HG02642 (cell line): ENCODE data around the gene PTPN22.

ENCODE experiments used
- ATAC-seq: cut with Tn5 transposase; IDR thresholded peaks from one replicate; pipeline ENCODE4 v1.9.1; 2021; ENCODE audit warnings: mild to moderate bottlenecking; ENCODE audit not compliant: unreplicated experiment, poor library complexity

PTPN22 gene

GRCh38 chr1:113871597-113872113 lies at the start of gene PTPN22:
TSS of gene PTPN22 (minus strand) at chr1:113871712.
- ATAC-seq: peak; percentile 92

- no peak for ATAC-seq
These were observed 46.7 kb upstream of the PTPN22 start for GRCh38 chr1:113918243-113918642.

- no peak for ATAC-seq
These were observed 46.0 kb upstream of the PTPN22 start for GRCh38 chr1:113917400-113918082.

DNA sequence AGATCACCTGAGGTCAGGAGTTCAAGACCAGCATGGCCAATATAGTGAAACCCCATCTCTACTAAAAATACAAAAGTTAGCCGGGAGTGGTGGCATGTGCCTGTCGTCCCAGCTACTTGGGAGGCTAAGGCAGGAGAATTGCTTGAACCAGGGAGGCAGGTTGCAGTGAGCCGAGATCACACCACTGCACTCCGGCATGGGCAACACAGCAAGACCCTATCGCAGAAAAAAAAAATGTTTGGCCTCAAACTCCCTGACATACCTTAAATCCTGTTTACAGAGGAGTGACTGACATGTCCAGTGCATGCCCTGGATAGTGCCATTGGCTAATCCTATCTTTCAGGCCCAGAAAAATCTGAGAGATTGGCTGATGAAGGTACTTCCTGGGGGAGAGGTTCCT lies 45.5 kb upstream of the PTPN22 start:
- ATAC-seq: no peak

DNA sequence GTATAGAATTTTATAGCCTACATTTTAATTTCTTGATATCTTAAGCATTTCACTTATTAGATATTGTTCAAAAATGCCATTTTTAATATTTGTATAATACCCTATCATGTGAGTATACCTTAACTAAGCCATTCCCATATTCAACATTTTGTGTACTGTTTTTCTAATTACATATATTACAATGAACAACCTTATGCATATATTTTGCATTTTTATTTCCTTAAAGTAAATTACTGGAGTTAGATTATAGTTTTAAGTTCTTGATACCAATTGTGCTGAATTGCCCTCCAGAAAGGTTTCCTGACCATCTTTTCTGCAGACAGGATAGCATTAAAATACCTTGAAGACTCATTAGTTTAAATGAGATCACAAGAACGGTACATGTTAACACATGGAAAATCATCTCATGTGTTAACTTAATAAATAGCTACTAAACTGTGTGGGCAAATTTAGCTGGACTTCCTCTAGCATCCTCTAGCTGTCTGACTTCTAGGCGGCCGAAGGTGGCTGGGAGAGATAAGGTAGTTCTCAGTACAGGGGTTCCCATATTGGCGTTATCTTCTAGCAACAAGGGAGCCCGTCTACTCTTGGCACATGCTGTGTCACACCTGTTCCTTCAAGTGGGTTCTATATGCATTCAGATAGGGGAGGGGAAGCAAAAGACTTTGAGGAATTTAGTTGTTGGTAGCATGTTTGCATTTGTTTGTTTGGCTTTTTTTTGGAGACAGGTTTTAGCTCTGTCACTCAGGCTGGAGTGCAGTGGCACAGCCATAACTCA lies 42.6 kb upstream of the PTPN22 start:
- no peak for ATAC-seq

- no peak for ATAC-seq
These were observed 41.8 kb upstream of the PTPN22 start for GRCh38 chr1:113913312-113913668.

DNA sequence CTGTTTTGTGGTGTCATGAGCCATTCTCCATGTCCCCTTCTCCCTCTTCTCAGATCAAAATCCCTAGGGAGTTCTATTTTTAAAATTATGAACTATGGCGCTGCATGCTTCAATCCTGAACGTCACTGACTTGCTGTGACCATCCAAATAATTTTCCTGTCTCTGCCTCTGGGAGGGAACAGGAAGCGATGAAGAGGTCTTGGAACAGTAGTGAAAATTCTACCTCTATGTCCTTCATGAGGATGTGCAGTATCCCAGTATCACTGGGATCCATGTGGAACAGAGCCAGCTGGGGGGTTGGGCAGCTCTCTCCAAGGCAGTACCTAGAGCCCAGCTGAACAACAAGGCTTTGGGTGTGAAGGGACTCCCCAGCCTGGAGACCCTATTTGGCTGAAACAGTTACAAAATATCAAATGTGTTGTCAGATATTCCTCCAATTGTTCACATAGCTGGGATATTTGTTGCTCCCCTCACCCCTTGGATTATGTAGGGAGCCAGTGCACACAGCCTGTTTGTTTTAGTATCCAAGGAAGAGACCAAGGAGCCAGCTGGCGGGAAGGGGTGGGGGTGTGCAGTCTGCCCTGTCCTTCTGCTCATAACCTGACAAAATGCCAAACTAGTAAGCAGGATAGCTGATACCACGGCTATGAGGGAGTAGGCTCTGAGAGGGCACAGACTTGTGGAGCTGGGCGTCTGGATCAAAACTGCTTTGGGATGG lies 41.2 kb upstream of the PTPN22 start:
- ATAC-seq: no peak

- ATAC-seq: peak; percentile 5
These were observed 33.9 kb upstream of the PTPN22 start for GRCh38 chr1:113905435-113905861.

DNA sequence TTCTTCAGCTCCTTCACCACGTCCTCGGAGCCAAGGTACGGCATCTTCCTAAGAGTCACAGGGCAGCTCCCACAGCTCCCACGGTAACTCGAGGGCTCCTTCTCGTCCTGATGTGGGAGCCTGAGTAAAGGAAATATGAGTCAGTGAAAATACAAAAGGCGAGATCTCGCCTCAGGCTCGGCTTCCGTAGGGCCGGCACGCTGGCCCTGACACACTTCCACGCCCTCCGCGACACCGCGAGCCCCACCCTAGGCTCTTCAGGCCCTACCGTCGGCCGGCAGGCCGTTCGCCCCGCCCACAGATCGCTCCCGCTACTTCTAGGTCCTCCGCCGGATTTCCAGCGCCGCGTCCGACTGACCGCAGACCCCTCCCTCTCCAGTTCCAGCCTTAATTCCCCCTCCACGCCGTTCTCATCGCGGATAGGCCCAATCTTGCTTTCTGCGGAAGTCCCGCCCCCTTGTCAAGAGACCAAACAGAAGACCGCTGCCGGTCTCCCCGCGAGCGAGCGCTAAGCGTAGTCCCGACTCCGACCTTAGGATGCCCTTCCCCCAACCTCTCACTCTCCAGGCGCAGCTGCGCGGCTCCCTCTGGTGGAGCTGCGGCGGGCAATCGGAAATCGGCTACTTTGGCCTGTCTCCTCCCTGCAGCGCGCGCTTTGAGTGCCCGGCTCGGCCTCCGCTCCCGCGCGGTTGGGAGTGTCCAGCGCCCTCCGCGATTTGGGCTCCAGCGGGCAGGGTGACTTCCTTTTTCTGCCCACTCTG lies 33.3 kb upstream of the PTPN22 start, which contains the start of the genes AP4B1 and DCLRE1B:
TSS of gene AP4B1 (minus strand) at position 126 of the 761 bp plus-strand sequence. CDS start at position 44, 82 bp downstream.
TSS of gene DCLRE1B (plus strand) at position 653 of the 761 bp plus-strand sequence. CDS start 261 bp downstream, outside the sequence.
- peak; percentile 92 for ATAC-seq

GRCh38 chr1:113904293-113904673 lies 32.8 kb upstream of the PTPN22 start:
- ATAC-seq: peak; percentile 40

GRCh38 chr1:113903501-113904292 lies 32.2 kb upstream of the PTPN22 start:
- no peak for ATAC-seq

DNA sequence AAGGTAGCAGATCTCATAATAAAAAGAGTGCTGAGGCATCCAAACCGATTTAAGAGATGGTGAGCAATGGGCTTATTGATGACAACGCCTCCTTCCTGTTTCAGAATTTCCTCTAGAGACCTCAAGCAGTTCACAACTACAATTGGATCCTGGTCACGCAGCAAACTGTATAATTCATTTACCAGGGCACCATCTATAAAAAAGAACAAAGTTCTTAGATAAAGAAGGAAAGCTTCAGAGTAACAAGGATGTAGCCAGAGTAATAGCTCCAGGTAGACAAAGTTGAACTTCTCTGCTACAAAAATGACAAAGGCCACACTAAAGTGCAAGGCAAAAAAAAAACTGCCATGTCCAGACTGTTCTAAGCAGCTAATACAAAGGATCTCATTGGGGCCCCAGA lies 29.7 kb upstream of the PTPN22 start:
- no peak for ATAC-seq

DNA sequence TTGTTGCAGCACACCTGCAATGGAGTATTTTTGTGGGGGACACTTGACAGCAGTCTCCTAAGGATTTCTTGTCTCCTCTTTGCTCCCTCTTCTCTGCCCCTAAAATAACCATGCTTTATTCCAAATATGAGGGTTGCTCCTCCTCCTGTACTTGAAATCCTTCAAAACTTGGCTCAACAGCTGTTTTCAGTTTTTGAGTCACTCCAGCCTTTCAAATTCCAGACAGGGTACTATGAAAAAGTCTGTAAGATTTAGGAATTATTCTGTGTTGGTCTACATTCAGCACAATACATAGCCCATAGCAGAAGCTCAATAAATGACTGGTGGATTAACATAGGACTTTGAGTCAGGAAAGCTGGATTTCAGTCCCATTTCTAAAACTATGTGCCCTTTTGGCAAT lies 27.6 kb upstream of the PTPN22 start:
- no peak for ATAC-seq

DNA sequence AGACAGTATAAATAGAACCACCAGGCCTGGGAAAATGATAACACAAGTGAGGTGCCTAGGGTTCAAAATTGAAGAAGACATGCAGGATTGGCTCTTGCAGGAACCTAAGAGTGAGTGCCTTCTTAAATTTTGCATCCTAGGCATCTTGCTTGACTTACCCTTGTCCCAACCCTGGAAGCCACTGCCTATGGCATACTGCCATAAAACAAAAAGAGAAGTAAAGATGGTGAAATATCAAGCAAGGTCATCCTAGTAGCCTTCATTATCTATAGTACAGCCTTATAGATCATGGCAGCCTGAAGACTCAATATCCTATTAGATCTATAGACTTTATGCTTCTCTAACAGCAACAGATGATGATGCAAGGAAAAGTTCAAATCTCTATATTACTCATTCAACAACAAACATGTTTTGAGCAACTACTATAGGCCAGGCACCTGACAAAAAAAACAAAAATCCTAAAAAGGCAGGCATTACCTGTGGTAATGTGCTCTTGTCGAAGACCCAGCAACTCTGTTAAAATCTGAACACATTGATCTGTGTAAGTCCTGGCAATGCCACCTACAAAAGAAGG lies 26.8 kb upstream of the PTPN22 start:
- ATAC-seq: no peak

- ATAC-seq: no peak
These were observed 24.4 kb upstream of the PTPN22 start for GRCh38 chr1:113895961-113896360.

DNA sequence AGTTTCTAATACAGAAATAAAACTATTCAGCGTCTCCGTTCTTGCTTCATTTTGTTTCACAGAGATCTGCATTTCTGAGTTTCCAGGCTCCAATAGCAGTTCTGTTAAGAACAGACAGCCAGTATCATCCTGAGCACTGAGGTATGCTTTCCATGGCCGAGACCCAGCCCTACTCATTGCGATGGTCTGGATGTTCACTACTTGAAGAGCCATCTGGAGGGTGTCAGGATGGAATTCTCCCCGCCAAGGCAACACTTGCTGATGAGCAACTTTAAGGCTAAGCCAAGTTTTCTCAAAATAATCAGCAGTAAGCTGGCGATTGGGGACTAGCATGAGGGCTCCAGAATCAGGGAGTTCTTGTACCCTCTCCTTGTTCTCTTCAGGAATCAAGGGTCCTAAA lies 23.6 kb upstream of the PTPN22 start:
- no peak for ATAC-seq

DNA sequence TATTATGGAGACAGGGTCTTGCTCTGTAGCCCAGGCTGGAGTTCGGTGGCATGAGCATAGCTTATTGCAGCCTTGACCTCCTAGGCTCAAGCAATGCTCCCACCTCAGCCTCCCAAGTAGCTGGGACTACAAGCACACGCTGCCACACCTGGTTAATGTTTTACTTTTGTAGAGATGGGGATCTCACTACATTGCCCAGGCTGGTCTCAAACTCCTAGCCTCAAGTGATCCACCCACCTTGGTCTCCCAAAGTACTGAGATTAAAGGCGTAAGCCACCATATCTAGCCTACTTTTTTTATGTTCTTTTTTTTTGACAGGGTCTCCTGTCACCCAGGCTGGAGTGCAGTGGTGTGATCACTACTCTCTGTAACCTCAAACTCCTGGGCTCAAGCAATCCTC lies 21.8 kb upstream of the PTPN22 start:
- ATAC-seq: no peak

DNA sequence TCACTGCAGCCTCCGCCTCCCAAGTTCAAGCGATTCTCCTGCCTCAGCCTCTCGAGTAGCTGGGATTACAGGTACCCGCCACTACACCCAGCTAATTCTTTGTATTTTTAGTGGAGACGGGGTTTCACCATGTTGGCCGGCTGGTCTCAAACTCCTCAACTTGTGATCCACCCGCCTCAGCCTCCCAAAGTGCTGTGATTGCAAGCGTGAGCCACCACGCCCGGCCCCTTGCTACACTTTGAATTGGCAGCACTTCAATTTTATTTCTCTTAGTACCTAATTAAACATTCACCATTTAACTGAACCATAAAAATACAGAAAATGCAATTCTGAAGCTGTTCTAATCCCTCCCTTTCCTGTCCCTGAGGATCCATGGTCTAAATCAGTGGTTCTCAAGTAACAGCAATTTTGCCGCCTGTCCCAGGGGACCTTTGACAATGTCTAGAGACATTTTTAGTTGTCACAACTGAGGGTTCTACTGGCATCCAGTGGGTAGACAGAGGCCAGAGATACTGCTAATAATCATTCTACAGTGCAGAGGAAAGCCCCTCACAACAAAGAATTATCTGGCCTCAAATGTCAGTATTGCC lies 20.2 kb upstream of the PTPN22 start:
- ATAC-seq: no peak

DNA sequence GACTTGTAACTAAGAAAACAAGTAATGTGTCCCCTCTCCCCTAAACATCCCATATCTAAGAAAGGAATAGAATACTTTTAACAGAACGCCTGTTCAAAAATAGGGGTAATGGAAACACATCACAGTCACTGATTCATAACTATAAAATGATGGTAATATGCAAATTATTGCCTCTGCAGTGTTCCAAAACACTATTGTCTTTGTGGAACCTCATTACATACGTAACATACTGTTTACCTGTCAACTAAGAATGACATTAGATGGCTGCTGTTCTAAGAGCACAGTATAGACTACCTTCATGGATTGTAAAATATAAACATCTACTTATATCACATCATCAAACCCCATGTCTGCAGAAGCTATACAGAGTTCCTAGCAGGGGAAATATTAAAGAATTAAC lies 19.3 kb upstream of the PTPN22 start:
- ATAC-seq: no peak
